ENCODE data around the gene CTBP1. TPM values are rescaled to one million over a fixed set of nuclear protein-coding genes. Genes with fewer than 3 reads are reported as not detected.

CTBP1 gene
- total RNA-seq, 1 donor from 2014 or later: 109 TPM

- no peak overlapping the region for H3K27ac ChIP-seq (ENCODE audit: low read depth, low read length)
- no peak overlapping the region for H3K9ac ChIP-seq (ENCODE audit: low read depth in 1 of 3, low read length in 3 of 3)
- H3K36me3 ChIP-seq (ENCODE audit: control insufficient read depth in 3 of 3, insufficient read depth in 3 of 3, low read length in 3 of 3): no peaks in the 10 kb centered on the region
- no peaks in the 10 kb centered on the region for H3K9me3 ChIP-seq (ENCODE audit: control insufficient read depth in 3 of 3, low read length in 3 of 3)
- H3K4me1 ChIP-seq (ENCODE audit: control insufficient read depth in 3 of 3, insufficient read depth in 3 of 3, low read length in 3 of 3): peaks cover 38 to 46% (median 38%) of the 10 kb centered on the region in 3 donors
- no peak overlapping the region for H3K4me3 ChIP-seq (ENCODE audit: low read length in 3 of 3)
- no peaks in the 10 kb centered on the region for H3K27me3 ChIP-seq (ENCODE audit: control insufficient read depth in 3 of 3, insufficient read depth in 3 of 3, low read length in 3 of 3)
These were observed 69.0 kb downstream of the CTBP1 start for GRCh38 chr4:1179976-1180375.

- peak overlapping the region; percentile 94 for H3K27ac ChIP-seq (ENCODE audit: low read depth, low read length)
- no peaks in the 10 kb centered on the region for H3K9me3 ChIP-seq (ENCODE audit: control insufficient read depth in 3 of 3, low read length in 3 of 3)
- H3K4me3 ChIP-seq (ENCODE audit: low read length in 3 of 3): peak overlapping the region in 2 of 3 donors; percentile 44 to 58
- peaks cover 43 to 52% (median 46%) of the 10 kb centered on the region in 3 donors for H3K4me1 ChIP-seq (ENCODE audit: control insufficient read depth in 3 of 3, insufficient read depth in 3 of 3, low read length in 3 of 3)
- no peaks in the 10 kb centered on the region for H3K36me3 ChIP-seq (ENCODE audit: control insufficient read depth in 3 of 3, insufficient read depth in 3 of 3, low read length in 3 of 3)
- H3K9ac ChIP-seq (ENCODE audit: low read depth in 1 of 3, low read length in 3 of 3): peak overlapping the region; percentile 14 to 81 (median 52)
- H3K27me3 ChIP-seq (ENCODE audit: control insufficient read depth in 3 of 3, insufficient read depth in 3 of 3, low read length in 3 of 3): no peaks in the 10 kb centered on the region
These were observed 69.9 kb downstream of the CTBP1 start for GRCh38 chr4:1179089-1179441.

DNA sequence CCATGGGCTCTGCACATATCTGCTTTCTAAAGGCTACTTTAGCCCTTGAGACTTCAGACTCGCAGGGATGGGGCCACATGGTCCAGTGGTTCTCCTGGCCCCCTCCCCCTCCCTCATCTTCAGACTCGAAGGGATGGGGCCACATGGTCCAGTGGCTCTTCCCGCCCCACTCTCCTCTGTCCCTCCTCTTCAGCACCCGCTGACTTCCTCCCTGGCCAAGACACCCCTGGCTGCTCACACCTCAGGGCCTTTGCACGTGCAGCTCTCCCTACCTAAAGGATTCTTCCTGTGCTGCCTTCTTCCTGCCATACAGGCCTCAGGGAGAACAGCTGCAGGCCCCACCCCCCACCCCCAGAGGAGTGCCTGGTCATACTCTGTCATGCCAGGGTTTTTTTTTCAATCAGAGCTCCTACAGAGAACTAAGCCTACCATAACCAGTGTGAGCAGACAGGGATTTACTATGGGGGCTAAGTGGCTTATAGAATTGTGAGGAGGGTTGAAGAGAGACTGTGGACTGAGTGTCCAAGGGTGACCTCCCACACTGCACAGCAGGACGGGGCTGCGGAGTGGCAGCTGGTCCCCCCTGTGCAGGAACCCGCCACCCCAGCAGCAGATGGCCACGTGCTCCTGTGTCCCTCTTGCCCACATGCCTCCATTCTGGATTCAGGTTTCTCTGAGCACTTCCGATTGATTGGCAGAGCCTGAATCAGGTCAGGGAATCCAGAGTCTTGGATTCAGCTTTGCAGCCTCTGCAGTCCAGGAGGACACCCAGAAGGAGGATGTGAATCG is 70.4 kb downstream of the CTBP1 start:
- Histone ChIP-seq H3K27me3 (ENCODE audit: control insufficient read depth in 3 of 3, insufficient read depth in 3 of 3, low read length in 3 of 3) (no peaks in the 10 kb centered on the region), H3K36me3 (ENCODE audit: control insufficient read depth in 3 of 3, insufficient read depth in 3 of 3, low read length in 3 of 3) (no peaks in the 10 kb centered on the region), H3K4me3 (ENCODE audit: low read length in 3 of 3) (peak overlapping the region in 2 of 3 donors; percentile 44 to 58), H3K9ac (ENCODE audit: low read depth in 1 of 3, low read length in 3 of 3) (peak overlapping the region in 2 of 3 donors; percentile 52 to 81), H3K27ac (ENCODE audit: low read depth, low read length) (peak overlapping the region; percentile 94), H3K9me3 (ENCODE audit: control insufficient read depth in 3 of 3, low read length in 3 of 3) (no peaks in the 10 kb centered on the region), H3K4me1 (ENCODE audit: control insufficient read depth in 3 of 3, insufficient read depth in 3 of 3, low read length in 3 of 3) (peaks cover 48 to 58% (median 52%) of the 10 kb centered on the region in 3 donors)

DNA sequence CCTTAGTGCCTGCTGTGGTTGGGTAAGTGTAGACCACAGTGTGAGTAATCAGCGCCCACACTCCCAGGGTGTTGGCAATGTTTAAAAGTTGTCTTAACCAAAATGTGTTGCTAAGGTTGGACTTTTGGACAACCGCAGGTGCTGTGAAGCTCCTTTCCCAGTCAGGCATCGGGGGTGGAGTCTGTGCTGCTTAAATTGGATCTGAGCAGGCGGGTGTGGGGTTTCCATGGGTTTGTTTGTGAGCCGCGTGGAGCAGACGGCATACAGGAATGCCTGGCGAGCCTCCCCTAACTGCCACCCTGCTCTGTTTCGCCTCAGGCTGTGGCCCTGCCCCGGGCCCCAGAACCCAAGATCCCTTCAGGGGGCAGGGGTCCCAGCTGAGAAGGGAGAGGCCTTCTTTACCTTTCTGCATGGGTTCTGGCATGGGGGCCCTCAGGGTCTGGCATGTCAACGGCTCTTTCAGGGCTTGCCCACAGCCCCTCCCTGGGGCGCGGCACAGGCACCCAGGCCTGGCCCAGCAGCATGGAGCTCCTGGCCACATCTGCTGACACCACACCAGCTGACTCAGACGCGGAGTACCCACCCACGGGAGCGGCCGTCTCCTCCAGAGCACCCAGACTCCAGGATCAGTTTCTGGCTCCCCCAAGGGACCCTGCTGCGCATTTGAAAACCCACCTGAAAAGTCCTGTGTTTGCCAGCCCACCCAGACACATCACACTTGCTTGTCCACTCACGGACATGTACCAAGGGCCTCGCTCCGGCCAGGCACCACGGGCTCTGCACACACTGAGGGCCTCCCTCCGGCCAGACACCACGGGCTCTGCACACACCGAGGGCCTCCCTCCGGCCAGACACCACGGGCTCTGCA is 71.4 kb downstream of the CTBP1 start:
- H3K27ac ChIP-seq (ENCODE audit: low read depth, low read length): peak overlapping the region; percentile 94
- H3K36me3 ChIP-seq (ENCODE audit: control insufficient read depth in 3 of 3, insufficient read depth in 3 of 3, low read length in 3 of 3): no peaks in the 10 kb centered on the region
- peaks cover 55 to 66% (median 61%) of the 10 kb centered on the region in 3 donors for H3K4me1 ChIP-seq (ENCODE audit: control insufficient read depth in 3 of 3, insufficient read depth in 3 of 3, low read length in 3 of 3)
- peak overlapping the region; percentile 57 to 81 (median 74) for H3K9ac ChIP-seq (ENCODE audit: low read depth in 1 of 3, low read length in 3 of 3)
- H3K9me3 ChIP-seq (ENCODE audit: control insufficient read depth in 3 of 3, low read length in 3 of 3): no peaks in the 10 kb centered on the region
- peak overlapping the region in 2 of 3 donors; percentile 31 to 49 for H3K4me3 ChIP-seq (ENCODE audit: low read length in 3 of 3)
- no peaks in the 10 kb centered on the region for H3K27me3 ChIP-seq (ENCODE audit: control insufficient read depth in 3 of 3, insufficient read depth in 3 of 3, low read length in 3 of 3)

- H3K4me1 ChIP-seq (ENCODE audit: control insufficient read depth in 3 of 3, insufficient read depth in 3 of 3, low read length in 3 of 3): peaks cover 59 to 75% (median 68%) of the 10 kb centered on the region in 3 donors
- peak overlapping the region in 2 of 3 donors; percentile 18 to 49 for H3K4me3 ChIP-seq (ENCODE audit: low read length in 3 of 3)
- no peaks in the 10 kb centered on the region for H3K36me3 ChIP-seq (ENCODE audit: control insufficient read depth in 3 of 3, insufficient read depth in 3 of 3, low read length in 3 of 3)
- H3K9me3 ChIP-seq (ENCODE audit: control insufficient read depth in 3 of 3, low read length in 3 of 3): no peaks in the 10 kb centered on the region
- H3K9ac ChIP-seq (ENCODE audit: low read depth in 1 of 3, low read length in 3 of 3): peak overlapping the region; percentile 57 to 81 (median 66)
- H3K27me3 ChIP-seq (ENCODE audit: control insufficient read depth in 3 of 3, insufficient read depth in 3 of 3, low read length in 3 of 3): peaks cover 0 to 7% (median 4%) of the 10 kb centered on the region in 3 donors
- peak overlapping the region; percentile 94 for H3K27ac ChIP-seq (ENCODE audit: low read depth, low read length)
These were observed 72.3 kb downstream of the CTBP1 start for GRCh38 chr4:1176398-1177273.

DNA sequence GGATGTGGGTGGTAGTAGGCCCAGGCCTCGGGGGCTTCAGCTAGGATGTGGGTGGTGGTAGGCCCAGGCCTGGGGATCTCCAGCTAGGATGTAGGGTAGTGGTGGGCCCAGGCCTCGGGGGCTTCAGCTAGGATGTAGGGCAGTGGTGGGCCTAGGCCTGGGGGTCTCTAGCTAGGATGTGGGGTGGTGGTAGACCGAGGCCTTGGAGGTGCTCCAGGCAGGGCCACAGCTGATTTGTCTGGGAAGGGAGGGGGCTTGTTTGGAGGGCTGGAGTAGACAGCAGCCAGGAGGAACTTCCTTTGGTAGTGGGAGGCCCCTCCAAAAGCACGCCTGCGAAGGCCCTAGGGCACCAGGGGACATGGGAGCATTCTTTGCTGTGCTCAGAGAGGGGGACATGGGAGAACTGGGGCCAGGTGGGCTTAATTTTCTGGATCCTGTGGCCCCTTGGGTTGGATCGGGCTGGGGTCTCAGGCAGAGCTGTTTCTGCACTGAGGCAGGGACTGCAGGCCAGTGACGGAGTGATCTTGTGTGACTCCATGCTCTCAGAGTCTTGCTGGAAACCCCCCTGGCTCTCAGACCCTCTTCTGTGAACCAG is 73.2 kb downstream of the CTBP1 start:
- H3K9ac ChIP-seq (ENCODE audit: low read depth in 1 of 3, low read length in 3 of 3): no peak overlapping the region
- H3K27ac ChIP-seq (ENCODE audit: low read depth, low read length): no peak overlapping the region
- H3K4me3 ChIP-seq (ENCODE audit: low read length in 3 of 3): no peak overlapping the region
- no peaks in the 10 kb centered on the region for H3K36me3 ChIP-seq (ENCODE audit: control insufficient read depth in 3 of 3, insufficient read depth in 3 of 3, low read length in 3 of 3)
- peaks cover 2 to 10% (median 7%) of the 10 kb centered on the region in 3 donors for H3K27me3 ChIP-seq (ENCODE audit: control insufficient read depth in 3 of 3, insufficient read depth in 3 of 3, low read length in 3 of 3)
- peaks cover 59 to 76% (median 70%) of the 10 kb centered on the region in 3 donors for H3K4me1 ChIP-seq (ENCODE audit: control insufficient read depth in 3 of 3, insufficient read depth in 3 of 3, low read length in 3 of 3)
- no peaks in the 10 kb centered on the region for H3K9me3 ChIP-seq (ENCODE audit: control insufficient read depth in 3 of 3, low read length in 3 of 3)

- no peak overlapping the region for H3K4me3 ChIP-seq (ENCODE audit: low read length in 3 of 3)
- no peaks in the 10 kb centered on the region for H3K9me3 ChIP-seq (ENCODE audit: control insufficient read depth in 3 of 3, low read length in 3 of 3)
- peaks cover 8 to 16% (median 13%) of the 10 kb centered on the region in 3 donors for H3K27me3 ChIP-seq (ENCODE audit: control insufficient read depth in 3 of 3, insufficient read depth in 3 of 3, low read length in 3 of 3)
- peaks cover 63 to 81% (median 70%) of the 10 kb centered on the region in 3 donors for H3K4me1 ChIP-seq (ENCODE audit: control insufficient read depth in 3 of 3, insufficient read depth in 3 of 3, low read length in 3 of 3)
- H3K9ac ChIP-seq (ENCODE audit: low read depth in 1 of 3, low read length in 3 of 3): peak overlapping the region in 2 of 3 donors; percentile 45 to 57
- peaks cover 0 to 2% (median 0%) of the 10 kb centered on the region in 3 donors for H3K36me3 ChIP-seq (ENCODE audit: control insufficient read depth in 3 of 3, insufficient read depth in 3 of 3, low read length in 3 of 3)
- H3K27ac ChIP-seq (ENCODE audit: low read depth, low read length): peak overlapping the region; percentile 43
These were observed 73.8 kb downstream of the CTBP1 start for GRCh38 chr4:1174941-1175634.

GRCh38 chr4:1172971-1173757 is 75.8 kb downstream of the CTBP1 start:
- no peaks in the 10 kb centered on the region for H3K9me3 ChIP-seq (ENCODE audit: control insufficient read depth in 3 of 3, low read length in 3 of 3)
- peaks cover 13 to 16% (median 14%) of the 10 kb centered on the region in 3 donors for H3K27me3 ChIP-seq (ENCODE audit: control insufficient read depth in 3 of 3, insufficient read depth in 3 of 3, low read length in 3 of 3)
- peaks cover 54 to 81% (median 59%) of the 10 kb centered on the region in 3 donors for H3K4me1 ChIP-seq (ENCODE audit: control insufficient read depth in 3 of 3, insufficient read depth in 3 of 3, low read length in 3 of 3)
- peak overlapping the region; percentile 34 to 76 (median 43) for H3K9ac ChIP-seq (ENCODE audit: low read depth in 1 of 3, low read length in 3 of 3)
- H3K4me3 ChIP-seq (ENCODE audit: low read length in 3 of 3): peak overlapping the region; percentile 49 to 54 (median 51)
- peaks cover 0 to 7% (median 0%) of the 10 kb centered on the region in 3 donors for H3K36me3 ChIP-seq (ENCODE audit: control insufficient read depth in 3 of 3, insufficient read depth in 3 of 3, low read length in 3 of 3)
- H3K27ac ChIP-seq (ENCODE audit: low read depth, low read length): peak overlapping the region; percentile 72
